ENCODE measurements around the gene WDR90.

DNA sequence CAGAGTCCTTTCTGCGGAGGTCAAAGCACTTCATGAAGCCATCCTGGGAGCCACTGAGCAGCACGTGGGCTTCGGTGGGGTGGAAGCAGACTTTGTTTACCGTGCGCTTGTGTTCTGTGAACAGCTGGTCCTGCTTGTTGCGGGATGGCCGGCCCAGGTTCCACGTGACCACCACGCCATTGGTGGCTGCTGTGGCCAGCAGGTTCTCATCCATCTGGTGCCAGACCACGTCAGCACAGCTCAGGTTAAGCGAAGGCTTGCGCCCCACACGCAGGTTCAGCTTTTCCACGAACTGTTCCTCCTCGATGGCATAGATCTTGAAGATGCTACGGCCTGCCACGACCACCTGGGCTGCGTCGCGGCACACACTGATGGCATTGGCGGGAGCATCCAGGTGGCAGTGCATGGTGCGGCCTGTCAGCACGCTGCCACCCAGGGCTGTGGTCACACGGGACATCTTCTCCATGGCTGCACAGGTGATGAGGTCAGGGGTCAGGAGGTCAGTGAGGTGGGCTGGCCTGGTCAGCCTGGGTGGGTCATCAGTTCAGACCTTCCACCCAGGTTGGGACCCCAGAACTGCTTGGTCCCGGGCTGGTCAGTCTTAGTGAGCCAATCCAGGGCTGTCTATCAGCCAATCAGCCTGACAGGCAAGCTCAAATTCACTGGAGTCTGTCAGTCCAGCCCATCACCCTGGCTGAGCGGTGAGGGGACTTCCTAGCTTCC is 40.2 kb downstream of the WDR90 start:
- TF ChIP-seq POLR2AphosphoS5 (IDR thresholded peaks at IDR 0.05) (no peak), POLR2A (IDR thresholded peaks at IDR 0.05) (no peak), EP300 (IDR thresholded peaks at IDR 0.05; ENCODE audit: low read depth) (no peak)
- TF ChIP-seq, protein P1, sequence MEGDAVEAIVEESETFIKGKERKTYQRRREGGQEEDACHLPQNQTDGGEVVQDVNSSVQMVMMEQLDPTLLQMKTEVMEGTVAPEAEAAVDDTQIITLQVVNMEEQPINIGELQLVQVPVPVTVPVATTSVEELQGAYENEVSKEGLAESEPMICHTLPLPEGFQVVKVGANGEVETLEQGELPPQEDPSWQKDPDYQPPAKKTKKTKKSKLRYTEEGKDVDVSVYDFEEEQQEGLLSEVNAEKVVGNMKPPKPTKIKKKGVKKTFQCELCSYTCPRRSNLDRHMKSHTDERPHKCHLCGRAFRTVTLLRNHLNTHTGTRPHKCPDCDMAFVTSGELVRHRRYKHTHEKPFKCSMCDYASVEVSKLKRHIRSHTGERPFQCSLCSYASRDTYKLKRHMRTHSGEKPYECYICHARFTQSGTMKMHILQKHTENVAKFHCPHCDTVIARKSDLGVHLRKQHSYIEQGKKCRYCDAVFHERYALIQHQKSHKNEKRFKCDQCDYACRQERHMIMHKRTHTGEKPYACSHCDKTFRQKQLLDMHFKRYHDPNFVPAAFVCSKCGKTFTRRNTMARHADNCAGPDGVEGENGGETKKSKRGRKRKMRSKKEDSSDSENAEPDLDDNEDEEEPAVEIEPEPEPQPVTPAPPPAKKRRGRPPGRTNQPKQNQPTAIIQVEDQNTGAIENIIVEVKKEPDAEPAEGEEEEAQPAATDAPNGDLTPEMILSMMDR (IDR thresholded peaks at IDR 0.05), result no peak

Data from transverse colon (tissue), 4 donors.